T-cell (primary cell): ENCODE results near the gene APCDD1L. TPM values are rescaled to one million over a fixed set of nuclear protein-coding genes. Genes with fewer than 3 reads are reported as not detected.

ENCODE experiments used
- ATAC-seq, 4 experiments: fragments of 200-7000 bp in 3 of 4; fragments of 150-1000 bp in 1 of 4; cut with Tn5 transposase; replicated peaks in 1 of 4; 1 replicate in 3 of 4; 2 replicates in 1 of 4; pipeline ENCODE4 v1.10.0; 2021; ENCODE audit warnings: moderate library complexity in 3 of 4, mild to moderate bottlenecking in 2 of 4, moderate number of reproducible peaks in 1 of 4
- CTCF ChIA-PET, 2 donors: fragments of 300-600 bp; sonication (Branson Sonifier 250); formaldehyde crosslinking; loops; one replicate each; lab custom pipeline; 2022; ENCODE audit warnings: antibody characterized with exemption in 2 of 2; lab: Charles Lee
- POLR2A ChIA-PET, 2 donors: fragments of 300-600 bp; sonication (Branson Sonifier 250); formaldehyde crosslinking; loops; one replicate each; lab custom pipeline; 2022; ENCODE audit warnings: antibody characterized with exemption in 2 of 2; lab: Charles Lee
- DNase-seq, 35 experiments: peaks; one replicate each; pipeline versions ENCODE4 v3.0.0 to v3.0.0-alpha.2; 2013 to 2023
- H3K27ac ChIP-seq: one replicate; pipeline ENCODE4 v1.5.1; 2013; ENCODE audit warnings: low read length
- H3K27me3 ChIP-seq, 2 experiments: replicated peaks in 1 of 2; 1 replicate in 1 of 2; 2 replicates in 1 of 2; pipeline versions ENCODE4 v1.6.1 to v1.7.0; 2013; ENCODE audit warnings: low read length in 1 of 2, mixed read lengths in 1 of 2; ENCODE audit not compliant: control insufficient read depth in 2 of 2, insufficient read depth in 2 of 2; ENCODE audit errors: extremely low read depth in 1 of 2
- H3K36me3 ChIP-seq, 2 donors: 1 replicate in 1 of 2; 2 replicates in 1 of 2; pipeline versions ENCODE4 v1.6.1 to v1.7.0; 2013; ENCODE audit warnings: low read length in 1 of 2; ENCODE audit not compliant: control insufficient read depth in 2 of 2, insufficient read depth in 1 of 2; ENCODE audit errors: extremely low read depth in 1 of 2
- H3K4me1 ChIP-seq, 2 experiments: 1 replicate in 1 of 2; 2 replicates in 1 of 2; pipeline versions ENCODE4 v1.6.1 to v1.7.0; 2013; ENCODE audit warnings: low read length in 2 of 2, mixed read lengths in 1 of 2; ENCODE audit not compliant: insufficient read depth in 2 of 2, control insufficient read depth in 1 of 2; ENCODE audit errors: extremely low read depth in 1 of 2
- H3K4me3 ChIP-seq, 2 donors: 1 replicate in 1 of 2; 2 replicates in 1 of 2; pipeline versions ENCODE4 v1.5.1 to v1.7.0; 2013; ENCODE audit warnings: mild to moderate bottlenecking in 2 of 2, low read length in 1 of 2, moderate library complexity in 1 of 2; ENCODE audit not compliant: control insufficient read depth in 1 of 2; ENCODE audit errors: extremely low read depth in 1 of 2
- H3K9me3 ChIP-seq: 2 replicates; pipeline ENCODE4 v1.7.0; 2013
- H3K27ac Mint-ChIP-seq, 2 donors: one replicate each; pipeline ENCODE4 v1.8.0; 2020 to 2021; ENCODE audit warnings: mild to moderate bottlenecking in 2 of 2, mixed read lengths in 2 of 2
- H3K27me3 Mint-ChIP-seq, 2 donors: one replicate each; pipeline ENCODE4 v1.8.0; 2021 to 2022; ENCODE audit warnings: mixed read lengths in 2 of 2
- H3K36me3 Mint-ChIP-seq: one replicate; pipeline ENCODE4 v1.8.0; 2021; ENCODE audit warnings: mixed read lengths
- H3K4me1 Mint-ChIP-seq, 3 donors: one replicate each; pipeline ENCODE4 v1.8.0; 2020 to 2022; ENCODE audit warnings: mixed read lengths in 3 of 3, mild to moderate bottlenecking in 1 of 3
- H3K4me3 Mint-ChIP-seq, 3 donors: one replicate each; pipeline ENCODE4 v1.8.0; 2020 to 2022; ENCODE audit warnings: mild to moderate bottlenecking in 3 of 3, mixed read lengths in 3 of 3, moderate library complexity in 3 of 3
- H3K9me3 Mint-ChIP-seq, 3 donors: one replicate each; pipeline ENCODE4 v1.8.0; 2020 to 2022; ENCODE audit warnings: mixed read lengths in 3 of 3
- WGBS: methylation state at CpG from one replicate; pipeline ENCODE4 v1.1.5; 2013; ENCODE audit warnings: missing lambda C conversion rate; ENCODE audit not compliant: insufficient coverage; 5-methylcytosine and 5-hydroxymethylcytosine counted together
- total RNA-seq, 35 experiments: library from RNA in 6 of 35; stranded (reverse) in 6 of 35; fragments of 120-200 nt in 1 of 35; gene quantifications; one replicate each; pipeline versions ENCODE4 v1.2.1 to v1.2.4 and lab custom pipeline; 2013 to 2026

The APCDD1L gene
- total RNA-seq, 5 donors from 2014 or later (not counting 1 experiment from before 2014, with no cell fraction given), result not detected

- POLR2A ChIA-PET, result no interaction called here
- no peaks in the 10 kb centered on the region for H3K9me3 ChIP-seq
- no peak for DNase-seq
- H3K36me3 Mint-ChIP-seq, result no peaks in the 10 kb centered on the region
- no peak overlapping the region for H3K27ac Mint-ChIP-seq
- H3K36me3 ChIP-seq, result no peaks in the 10 kb centered on the region
- no peaks in the 10 kb centered on the region for H3K4me1 ChIP-seq
- H3K4me3 Mint-ChIP-seq, result no peak overlapping the region
- peaks cover 15 to 21% of the 10 kb centered on the region in 2 donors for H3K27me3 Mint-ChIP-seq
- H3K27ac ChIP-seq, result no peak overlapping the region
- no peaks in the 10 kb centered on the region for H3K4me1 Mint-ChIP-seq
- CTCF ChIA-PET, result no interaction called here
- H3K27me3 ChIP-seq, result peaks cover 0 to 22% of the 10 kb centered on the region in 2 experiments
- 77% methylated on average over 7 of the region's 17 CpGs for WGBS
- ATAC-seq, result no peak
- H3K9me3 Mint-ChIP-seq, result no peaks in the 10 kb centered on the region
- no peak overlapping the region for H3K4me3 ChIP-seq
Observed at GRCh38 chr20:58550275-58551059, 35.3 kb upstream of the APCDD1L start.

GRCh38 chr20:58549231-58550209, 34.3 kb upstream of the APCDD1L start:
- no peak overlapping the region for H3K4me3 ChIP-seq
- no peak for ATAC-seq
- Mint-ChIP-seq H3K27me3 (peaks cover 14 to 19% of the 10 kb centered on the region in 2 donors), H3K4me1 (no peaks in the 10 kb centered on the region), H3K9me3 (no peaks in the 10 kb centered on the region), H3K4me3 (no peak overlapping the region), H3K27ac (no peak overlapping the region), H3K36me3 (no peaks in the 10 kb centered on the region)
- ChIA-PET CTCF (no interaction called here), POLR2A (no interaction called here)
- no peak overlapping the region for H3K27ac ChIP-seq
- no peaks in the 10 kb centered on the region for H3K36me3 ChIP-seq
- peaks cover 0 to 19% of the 10 kb centered on the region in 2 experiments for H3K27me3 ChIP-seq
- no peaks in the 10 kb centered on the region for H3K9me3 ChIP-seq
- DNase-seq, result no peak
- no peaks in the 10 kb centered on the region for H3K4me1 ChIP-seq
- WGBS, result 78% methylated on average over 6 of the region's 13 CpGs

GRCh38 chr20:58547623-58548475, 32.6 kb upstream of the APCDD1L start:
- Histone ChIP-seq H3K27me3 (peaks cover 0 to 12% of the 10 kb centered on the region in 2 experiments), H3K36me3 (no peaks in the 10 kb centered on the region), H3K4me1 (no peaks in the 10 kb centered on the region), H3K27ac (no peak overlapping the region), H3K9me3 (no peaks in the 10 kb centered on the region), H3K4me3 (no peak overlapping the region)
- H3K4me3 Mint-ChIP-seq, result no peak overlapping the region
- no peaks in the 10 kb centered on the region for H3K9me3 Mint-ChIP-seq
- ChIA-PET POLR2A (interaction anchor here in 1 of 2 donors (0.6 kb wide), 1 partner anchor 928 kb away, joined by 3 read pairs; no protein-coding TSS in a partner anchor), CTCF (no interaction called here)
- no peak for ATAC-seq
- no peak overlapping the region for H3K27ac Mint-ChIP-seq
- 0% methylated on average over 1 of the region's 11 CpGs for WGBS
- no peak for DNase-seq
- no peaks in the 10 kb centered on the region for H3K36me3 Mint-ChIP-seq
- H3K27me3 Mint-ChIP-seq, result peaks cover 5 to 16% of the 10 kb centered on the region in 2 donors
- no peaks in the 10 kb centered on the region for H3K4me1 Mint-ChIP-seq

GRCh38 chr20:58546756-58547622, 31.8 kb upstream of the APCDD1L start:
- no peaks in the 10 kb centered on the region for H3K36me3 ChIP-seq
- H3K27ac ChIP-seq, result no peak overlapping the region
- H3K4me1 Mint-ChIP-seq, result no peaks in the 10 kb centered on the region
- H3K4me3 ChIP-seq, result no peak overlapping the region
- H3K27me3 ChIP-seq, result peaks cover 0 to 8% of the 10 kb centered on the region in 2 experiments
- POLR2A ChIA-PET, result interaction anchor here in 1 of 2 donors (0.6 kb wide), 1 partner anchor 929 kb away, joined by 3 read pairs; no protein-coding TSS in a partner anchor
- H3K27me3 Mint-ChIP-seq, result peaks cover 5 to 15% of the 10 kb centered on the region in 2 donors
- no peak overlapping the region for H3K4me3 Mint-ChIP-seq
- 0% methylated on average over 1 of the region's 19 CpGs for WGBS
- no peak overlapping the region for H3K27ac Mint-ChIP-seq
- no peaks in the 10 kb centered on the region for H3K9me3 ChIP-seq
- no peaks in the 10 kb centered on the region for H3K36me3 Mint-ChIP-seq
- no peaks in the 10 kb centered on the region for H3K4me1 ChIP-seq
- DNase-seq (no peak), ATAC-seq (no peak)
- H3K9me3 Mint-ChIP-seq, result no peaks in the 10 kb centered on the region
- CTCF ChIA-PET, result no interaction called here

GRCh38 chr20:58546416-58546711, 31.2 kb upstream of the APCDD1L start:
- H3K4me3 ChIP-seq, result no peak overlapping the region
- H3K4me3 Mint-ChIP-seq, result no peak overlapping the region
- no peak overlapping the region for H3K27ac ChIP-seq
- peaks cover 0 to 12% of the 10 kb centered on the region in 2 experiments for H3K27me3 ChIP-seq
- POLR2A ChIA-PET, result no interaction called here
- ATAC-seq, result no peak
- 83% methylated on average over 4 of the region's 5 CpGs for WGBS
- H3K27me3 Mint-ChIP-seq, result peaks cover 5 to 16% of the 10 kb centered on the region in 2 donors
- no peaks in the 10 kb centered on the region for H3K9me3 Mint-ChIP-seq
- no peaks in the 10 kb centered on the region for H3K36me3 Mint-ChIP-seq
- no peak for DNase-seq
- H3K9me3 ChIP-seq, result no peaks in the 10 kb centered on the region
- no peaks in the 10 kb centered on the region for H3K4me1 ChIP-seq
- no peaks in the 10 kb centered on the region for H3K4me1 Mint-ChIP-seq
- no peaks in the 10 kb centered on the region for H3K36me3 ChIP-seq
- no peak overlapping the region for H3K27ac Mint-ChIP-seq
- CTCF ChIA-PET, result no interaction called here
